ENCODE results near the gene ISCA1. TPM values are rescaled to one million over a fixed set of nuclear protein-coding genes. Genes with fewer than 3 reads are reported as not detected.
A peak's percentile ranks its signal among the peaks of the same experiment; 100 is the strongest.

Gene ISCA1
- polyA plus RNA-seq, 2 of the 4 experiments (the other 2 are of a cell fraction) = 42.4 to 58.2 TPM

DNA sequence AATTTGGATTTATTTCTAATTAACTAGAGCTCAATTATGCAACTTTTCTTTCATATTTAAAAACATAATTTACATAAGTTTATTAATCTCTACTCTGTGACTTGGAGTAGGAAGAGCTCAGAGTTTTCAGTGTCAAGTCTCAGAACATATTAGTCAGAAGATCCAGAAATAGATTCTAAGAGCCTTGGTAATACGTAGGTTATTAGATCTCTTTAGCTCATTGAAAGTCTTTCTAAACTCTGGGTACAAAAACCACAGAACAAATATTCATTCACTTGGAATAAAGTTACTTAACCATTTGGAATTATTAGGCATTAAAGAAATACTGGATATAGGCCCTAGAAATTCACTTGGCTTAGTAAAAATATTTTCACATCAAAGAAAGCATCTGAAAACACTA, 26.3 kb upstream of the ISCA1 start (continued):
- TF ChIP-seq, protein P1, sequence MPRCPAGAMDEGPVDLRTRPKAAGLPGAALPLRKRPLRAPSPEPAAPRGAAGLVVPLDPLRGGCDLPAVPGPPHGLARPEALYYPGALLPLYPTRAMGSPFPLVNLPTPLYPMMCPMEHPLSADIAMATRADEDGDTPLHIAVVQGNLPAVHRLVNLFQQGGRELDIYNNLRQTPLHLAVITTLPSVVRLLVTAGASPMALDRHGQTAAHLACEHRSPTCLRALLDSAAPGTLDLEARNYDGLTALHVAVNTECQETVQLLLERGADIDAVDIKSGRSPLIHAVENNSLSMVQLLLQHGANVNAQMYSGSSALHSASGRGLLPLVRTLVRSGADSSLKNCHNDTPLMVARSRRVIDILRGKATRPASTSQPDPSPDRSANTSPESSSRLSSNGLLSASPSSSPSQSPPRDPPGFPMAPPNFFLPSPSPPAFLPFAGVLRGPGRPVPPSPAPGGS (IDR thresholded peaks at IDR 0.05) = no peak
- TF ChIP-seq EP300 (IDR thresholded peaks at IDR 0.05) = no peak

DNA sequence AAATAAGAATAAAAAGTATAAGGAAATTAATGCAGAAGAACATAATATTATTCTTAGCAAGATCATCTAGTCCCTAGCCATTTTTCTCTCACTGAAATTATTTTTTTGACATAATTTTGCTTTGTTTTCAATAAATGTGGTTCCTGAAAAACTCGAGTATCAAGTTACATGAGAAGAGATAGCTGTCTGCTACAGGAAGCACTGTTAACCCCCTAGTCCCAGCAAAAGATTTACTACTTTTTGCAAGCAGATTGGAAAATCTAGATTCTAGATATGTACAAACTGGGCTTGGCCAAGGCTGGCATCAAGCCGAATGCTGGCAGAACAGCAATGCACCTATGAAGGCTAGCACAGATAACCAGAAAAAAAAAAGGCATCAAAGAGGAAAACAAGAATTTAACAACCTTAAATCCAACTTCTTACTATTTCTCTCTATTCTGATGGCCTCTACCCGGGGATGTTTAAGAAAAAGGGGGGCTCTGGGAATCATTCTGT, 21.9 kb upstream of the ISCA1 start:
- Histone ChIP-seq H3K4me2 (no peak overlapping the region), H3K4me1 (no peaks in the 10 kb centered on the region), H3K4me3 (no peak overlapping the region), H3K9me3 (no peaks in the 10 kb centered on the region), H3K27ac (no peak overlapping the region)
- FAIRE-seq = no peak
- WGBS (ENCODE audit: missing lambda C conversion rate) = 79% methylated on average over 3 of the region's 3 CpGs
- ChIA-PET POLR2A (no interaction called here), CTCF (no interaction called here)
- ATAC-seq = no peak
- DNase-seq (ENCODE audit: low read depth in 1 of 2, low spot score in 1 of 2) = no peak
- TF ChIP-seq HDAC2 (IDR thresholded peaks at IDR 0.05) (no peak), PHF8 (IDR thresholded peaks at IDR 0.05; ENCODE audit: borderline replicate concordance, low read depth) (no peak), CBX8 (IDR thresholded peaks at IDR 0.05) (no peak), RFX5 (IDR thresholded peaks at IDR 0.05) (no peak), GATA3 (IDR thresholded peaks at IDR 0.05; ENCODE audit: borderline replicate concordance) (no peak)
- TF ChIP-seq, protein P1 (IDR thresholded peaks at IDR 0.05) = no peak
- TF ChIP-seq, protein P2, sequence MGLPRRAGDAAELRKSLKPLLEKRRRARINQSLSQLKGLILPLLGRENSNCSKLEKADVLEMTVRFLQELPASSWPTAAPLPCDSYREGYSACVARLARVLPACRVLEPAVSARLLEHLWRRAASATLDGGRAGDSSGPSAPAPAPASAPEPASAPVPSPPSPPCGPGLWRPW (IDR thresholded peaks at IDR 0.05) = no peak

DNA sequence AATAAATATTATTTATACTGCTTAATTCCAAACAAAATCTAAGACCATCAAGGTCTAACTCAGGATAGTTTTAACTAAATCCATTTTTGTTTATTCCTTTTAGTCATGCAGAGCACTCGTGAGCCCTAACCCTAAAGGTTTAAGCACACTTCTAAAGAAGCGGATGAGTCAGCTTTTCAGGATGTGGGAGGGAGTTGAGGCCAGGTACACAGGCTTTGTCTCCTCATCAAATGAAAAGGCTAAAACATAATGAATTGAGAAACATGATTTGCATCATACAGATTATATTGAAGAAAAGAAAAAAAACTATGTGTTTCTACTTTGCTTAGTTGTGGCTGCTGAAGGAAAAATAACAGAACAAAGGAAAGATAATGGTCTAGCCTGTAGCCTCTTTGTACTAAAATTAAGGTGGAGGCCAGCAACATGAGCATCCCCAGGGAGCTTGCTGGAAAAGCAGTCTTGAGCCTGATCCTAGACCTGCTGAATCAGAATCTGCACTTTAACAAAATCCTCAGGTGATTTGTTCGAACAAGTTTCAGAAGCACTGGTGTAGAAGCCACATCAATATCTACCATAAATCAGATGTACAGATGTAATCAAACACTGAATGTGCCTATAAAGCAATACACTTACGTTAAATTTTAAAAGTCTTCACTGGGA, 21.1 kb upstream of the ISCA1 start:
- no peaks in the 10 kb centered on the region for H3K4me1 ChIP-seq
- CTCF ChIA-PET = no interaction called here
- ATAC-seq (no peak), FAIRE-seq (no peak), DNase-seq (ENCODE audit: low read depth in 1 of 2, low spot score in 1 of 2) (no peak)
- H3K4me3 ChIP-seq = no peak overlapping the region
- no peak overlapping the region for H3K27ac ChIP-seq
- H3K4me2 ChIP-seq = no peak overlapping the region
- H3K9me3 ChIP-seq = no peaks in the 10 kb centered on the region
- POLR2A ChIA-PET = no interaction called here
- 83% methylated on average over 4 of the region's 4 CpGs for whole genome bisulfite sequencing (ENCODE audit: missing lambda C conversion rate)
- peak; percentile 18 for TF ChIP-seq MAFK (IDR thresholded peaks at IDR 0.05; ENCODE audit: partially characterized antibody)
- no peak for TF ChIP-seq RNF2 (IDR thresholded peaks at IDR 0.05; ENCODE audit: borderline replicate concordance, low read depth)

DNA sequence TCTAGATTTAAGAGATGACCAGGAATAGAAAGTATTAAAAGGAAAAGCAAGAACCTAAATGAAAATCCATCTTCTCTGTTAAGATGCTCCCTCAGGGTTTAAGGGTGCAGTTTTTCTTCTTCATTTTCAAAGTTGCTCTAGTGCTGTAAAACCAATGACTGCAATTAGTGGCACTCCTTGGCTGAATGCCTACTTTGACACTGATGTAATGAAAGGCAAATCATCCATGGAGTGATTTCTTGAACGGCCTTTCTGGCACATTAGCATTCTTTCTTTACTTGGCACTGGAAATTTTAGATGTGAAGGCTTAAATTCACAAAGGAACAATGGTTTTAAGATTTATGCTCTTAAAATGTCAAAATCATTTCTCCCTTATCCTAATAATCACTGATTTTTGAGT, 19.3 kb upstream of the ISCA1 start:
- WGBS (ENCODE audit: missing lambda C conversion rate) = 33% methylated on average over 1 of the region's 1 CpG
- Histone ChIP-seq H3K27ac (no peak overlapping the region), H3K4me2 (no peak overlapping the region), H3K9me3 (no peaks in the 10 kb centered on the region), H3K4me1 (no peaks in the 10 kb centered on the region), H3K4me3 (no peak overlapping the region)
- DNase-seq (ENCODE audit: low read depth in 1 of 2, low spot score in 1 of 2) (no peak), ATAC-seq (no peak), FAIRE-seq (no peak)
- no peak for TF ChIP-seq HEYL (CRISPR knock-in tag; IDR thresholded peaks at IDR 0.05)
- no peak for TF ChIP-seq EHMT2 (IDR thresholded peaks at IDR 0.05; ENCODE audit: low read depth)
- TF ChIP-seq MAZ (IDR thresholded peaks at IDR 0.05; ENCODE audit: borderline replicate concordance, low read depth, low read length) = no peak
- TF ChIP-seq EP300 (IDR thresholded peaks at IDR 0.05) = no peak
- no peak for TF ChIP-seq CBX2 (IDR thresholded peaks at IDR 0.05; ENCODE audit: borderline replicate concordance, low read depth)
- TF ChIP-seq RFX5 (IDR thresholded peaks at IDR 0.05) = no peak
- TF ChIP-seq HOXA7 (CRISPR knock-in tag; IDR thresholded peaks at IDR 0.05) = no peak
- no peak for TF ChIP-seq ZSCAN20 (CRISPR knock-in tag; IDR thresholded peaks at IDR 0.05)
- POLR2A ChIA-PET = no interaction called here
- CTCF ChIA-PET = no interaction called here
